ENCODE data around the gene CACNA2D1.
"Not testable (repeated sequence)": the region's sequence is repeated elsewhere in the genome, so short reads cannot be mapped to it uniquely, and the experiment has no call there.

The CACNA2D1 gene

DNA sequence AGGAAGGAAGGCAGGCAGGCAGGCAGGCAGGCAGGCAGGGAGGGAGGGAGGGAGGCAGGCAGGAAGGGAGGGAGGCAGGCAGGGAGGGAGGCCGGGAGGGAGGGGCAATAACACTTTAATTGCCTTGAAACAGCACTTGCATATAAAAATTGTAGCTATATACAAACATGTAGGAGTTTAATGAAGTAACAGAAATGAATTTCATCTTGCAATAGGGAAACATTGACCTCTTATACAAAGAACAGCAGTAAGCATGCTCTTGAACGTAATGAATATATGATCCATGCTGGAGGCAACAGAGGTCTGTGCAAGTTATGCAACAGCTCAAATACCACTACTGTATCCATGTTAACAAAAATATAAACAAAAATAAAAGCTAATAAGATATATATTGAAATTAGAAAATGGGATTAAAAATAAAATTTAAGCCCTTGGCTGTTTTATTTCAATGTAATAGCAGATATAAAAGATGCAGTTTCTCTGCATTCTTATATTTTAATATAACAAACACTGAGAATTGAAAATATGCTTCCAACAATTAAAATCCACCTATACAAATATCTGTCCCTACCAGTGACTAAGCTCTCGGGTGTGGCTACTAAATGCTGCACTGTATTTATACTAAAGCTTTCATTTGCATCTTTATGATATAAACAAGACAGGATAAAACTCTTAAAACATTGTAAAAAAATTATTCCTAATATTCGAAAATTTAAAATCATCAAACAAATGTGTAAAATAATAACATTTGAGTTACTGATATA is 50.3 kb downstream of the CACNA2D1 start:
- DNase-seq: no peak

GRCh38 chr7:82390936-82391335 is 52.6 kb downstream of the CACNA2D1 start:
- no peak for DNase-seq

DNA sequence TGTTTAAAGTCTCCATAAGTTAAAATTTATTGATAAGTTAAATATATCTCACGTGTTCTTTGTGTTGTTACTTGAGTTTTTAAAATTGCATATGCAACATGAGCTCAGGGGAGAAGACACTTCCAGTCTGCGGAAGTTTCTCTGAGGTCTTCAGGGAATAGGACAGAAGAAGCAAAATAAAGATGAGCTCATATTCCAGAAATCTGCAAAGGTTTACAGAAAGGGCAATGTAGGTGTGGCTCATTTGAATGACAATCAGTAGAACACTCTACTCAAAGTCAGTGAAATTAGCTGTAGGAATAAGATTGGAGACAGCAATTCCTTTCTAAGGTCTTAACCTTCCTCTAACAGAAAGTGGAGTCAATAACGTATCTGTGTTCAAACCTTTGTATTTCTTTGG is 53.7 kb downstream of the CACNA2D1 start:
- DNase-seq: no peak

DNA sequence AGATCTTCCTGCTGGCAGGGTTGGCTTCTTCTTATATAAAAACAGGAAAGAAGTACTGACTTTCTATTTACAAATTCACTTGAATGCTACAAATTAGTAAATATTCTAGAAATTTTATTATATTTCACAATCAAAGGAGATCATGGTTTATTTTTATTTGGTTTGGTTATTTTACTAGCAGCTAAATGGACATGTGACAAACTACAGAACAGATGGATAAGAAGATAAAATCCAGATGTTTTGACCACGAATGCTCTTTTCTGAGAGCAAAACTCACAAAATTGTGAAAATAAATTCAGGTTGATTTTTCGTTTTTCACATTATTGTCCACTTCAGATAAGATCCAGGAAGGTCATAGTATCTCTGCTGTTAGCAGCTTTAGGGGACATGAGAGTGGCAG is 55.4 kb downstream of the CACNA2D1 start:
- DNase-seq: no peak

DNA sequence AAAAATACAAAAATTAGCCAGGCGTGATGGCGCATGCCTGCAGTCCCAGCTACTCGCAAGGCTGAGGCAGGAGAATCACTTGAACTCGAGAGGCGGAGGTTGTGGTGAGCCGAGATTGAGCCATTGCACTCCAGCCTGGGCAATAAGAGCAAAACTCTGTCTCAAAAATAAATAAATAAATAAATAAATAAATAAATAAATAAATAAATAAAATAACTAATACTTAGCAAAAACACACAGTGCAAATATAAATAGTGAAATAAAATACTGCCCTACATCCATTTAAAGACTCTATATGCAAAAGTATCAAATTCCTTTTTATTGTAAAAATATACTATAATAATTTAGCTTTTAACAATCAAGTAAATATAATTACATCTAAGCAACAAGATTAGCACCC is 57.0 kb downstream of the CACNA2D1 start:
- DNase-seq: not testable (repeated sequence)

GRCh38 chr7:82384779-82385178 is 58.8 kb downstream of the CACNA2D1 start:
- DNase-seq: no peak

DNA sequence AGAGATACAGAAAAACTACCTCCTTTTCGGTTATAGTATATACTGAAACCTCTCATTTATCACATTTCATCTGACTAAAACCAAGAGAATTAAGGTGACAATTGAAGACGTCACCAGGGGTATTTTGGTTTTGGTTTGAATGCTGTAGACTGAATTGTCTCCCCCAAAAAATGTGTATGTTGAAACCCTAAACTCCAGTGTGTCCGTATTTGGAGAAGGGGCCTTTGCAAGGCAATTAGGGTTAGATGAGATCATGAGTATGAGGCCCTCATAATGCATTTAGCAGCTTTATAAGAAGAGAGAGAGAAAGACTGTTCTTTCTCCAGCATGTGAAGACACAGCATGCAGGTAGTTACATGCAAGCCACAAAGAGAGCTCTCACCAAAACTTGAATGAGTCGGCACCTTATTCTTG is 59.5 kb downstream of the CACNA2D1 start:
- no peak for DNase-seq

DNA sequence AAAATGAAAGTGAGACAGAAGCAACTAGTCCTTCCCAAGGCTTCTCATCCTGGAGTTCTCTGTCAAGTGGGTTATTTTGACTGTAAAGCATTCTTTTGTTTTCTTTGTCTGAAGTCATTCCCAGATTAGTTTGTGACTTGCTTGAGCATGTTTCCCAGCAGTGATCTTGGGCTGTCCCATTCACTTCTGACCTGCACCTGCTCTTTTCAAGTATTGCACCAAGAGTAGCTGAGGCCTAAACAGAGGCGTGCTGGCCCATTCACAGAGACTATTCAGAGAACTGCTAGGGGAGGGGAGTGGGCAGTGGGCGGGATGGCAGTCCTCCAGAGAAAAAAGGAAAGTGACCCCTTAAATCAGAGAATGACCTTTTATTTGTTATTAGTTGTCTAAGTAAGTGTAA is 61.3 kb downstream of the CACNA2D1 start:
- DNase-seq: no peak

GRCh38 chr7:82376739-82377138 is 66.8 kb downstream of the CACNA2D1 start:
- no peak for DNase-seq

DNA sequence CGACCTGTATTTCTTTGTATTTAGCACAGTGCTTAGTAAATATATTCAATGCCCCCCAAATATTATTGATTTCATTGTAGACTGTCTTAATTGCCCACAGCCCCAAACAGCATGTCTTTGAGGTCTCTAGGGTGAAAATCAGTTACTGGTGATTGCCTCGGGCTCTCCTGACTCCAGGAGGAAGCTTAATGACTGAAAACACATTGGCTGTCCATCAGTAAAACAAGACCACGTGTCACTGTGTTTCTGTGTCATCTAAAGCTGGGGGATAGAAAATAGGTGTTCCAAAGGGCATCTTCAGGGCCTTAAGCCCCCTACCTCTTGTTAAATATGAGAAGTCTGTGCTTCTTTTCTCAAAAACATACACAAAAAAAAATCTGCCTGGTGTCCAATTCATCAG is 67.9 kb downstream of the CACNA2D1 start:
- no peak for DNase-seq

DNA sequence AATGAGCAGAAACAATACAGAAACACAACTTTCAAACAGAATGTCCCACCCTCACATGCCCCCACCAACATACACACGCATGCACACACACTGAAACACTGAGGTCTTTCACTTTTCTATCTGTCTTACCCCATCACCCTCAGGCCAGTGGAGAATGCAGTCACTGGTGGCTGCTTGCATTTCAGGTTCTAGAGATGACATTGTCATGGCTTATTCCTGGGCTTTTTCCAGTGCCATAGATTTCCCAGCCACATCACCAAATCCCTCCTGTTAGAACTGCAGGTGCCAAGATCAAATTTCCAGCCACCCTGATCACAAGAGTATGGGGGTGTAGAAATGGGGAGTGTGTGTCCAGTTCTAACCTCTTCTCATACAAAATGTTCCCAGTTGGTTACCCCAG is 68.4 kb downstream of the CACNA2D1 start:
- no peak for DNase-seq

GRCh38 chr7:82373926-82374635 is 69.5 kb downstream of the CACNA2D1 start:
- no peak for DNase-seq

GRCh38 chr7:82364671-82365070 is 78.9 kb downstream of the CACNA2D1 start:
- DNase-seq: no peak

DNA sequence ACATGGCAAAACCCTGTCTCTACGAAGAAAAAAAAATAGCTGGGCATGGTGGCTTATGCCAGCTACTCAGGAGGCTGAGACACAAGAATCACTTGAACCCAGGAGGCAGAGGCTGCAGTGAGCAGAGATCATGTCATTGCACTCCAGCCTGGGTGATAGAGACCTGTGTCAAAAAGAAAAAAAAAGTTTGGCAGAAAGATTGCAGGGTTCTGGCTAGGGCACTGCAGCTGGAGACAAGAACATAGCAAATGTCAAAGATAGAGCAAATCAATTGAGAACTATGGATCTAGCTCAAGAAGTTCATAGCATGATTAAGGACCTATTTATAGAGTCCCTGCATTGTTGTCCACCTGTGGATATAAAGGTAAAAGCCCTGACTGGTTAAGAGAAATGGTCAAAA is 79.5 kb downstream of the CACNA2D1 start:
- no peak for DNase-seq

DNA sequence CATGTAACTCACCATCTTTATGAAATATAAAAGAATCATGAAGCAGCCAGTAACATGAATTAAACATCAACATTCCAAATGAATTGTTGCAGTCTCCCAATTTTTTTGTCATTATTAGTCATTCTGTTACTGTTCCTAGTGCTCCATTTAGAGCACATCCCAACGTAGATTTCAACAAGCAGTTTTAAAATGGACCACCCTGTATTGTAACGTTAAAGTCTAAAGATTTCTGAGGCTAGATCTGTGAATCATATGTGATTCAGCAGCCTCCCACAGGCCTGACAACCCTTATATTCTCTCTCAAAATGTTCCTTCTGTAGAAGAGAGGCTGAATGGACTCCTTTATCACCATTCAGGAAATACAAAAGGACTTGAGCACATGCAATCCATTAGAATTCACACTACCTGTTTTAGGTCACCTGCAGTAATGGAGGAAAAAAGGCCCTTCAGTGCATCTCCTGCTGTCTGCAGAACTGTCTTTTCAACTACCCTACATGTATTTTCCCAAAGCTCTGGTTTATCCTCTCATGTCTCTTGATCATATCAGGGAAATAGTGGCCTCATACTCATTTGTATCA is 81.4 kb downstream of the CACNA2D1 start:
- DNase-seq: no peak

DNA sequence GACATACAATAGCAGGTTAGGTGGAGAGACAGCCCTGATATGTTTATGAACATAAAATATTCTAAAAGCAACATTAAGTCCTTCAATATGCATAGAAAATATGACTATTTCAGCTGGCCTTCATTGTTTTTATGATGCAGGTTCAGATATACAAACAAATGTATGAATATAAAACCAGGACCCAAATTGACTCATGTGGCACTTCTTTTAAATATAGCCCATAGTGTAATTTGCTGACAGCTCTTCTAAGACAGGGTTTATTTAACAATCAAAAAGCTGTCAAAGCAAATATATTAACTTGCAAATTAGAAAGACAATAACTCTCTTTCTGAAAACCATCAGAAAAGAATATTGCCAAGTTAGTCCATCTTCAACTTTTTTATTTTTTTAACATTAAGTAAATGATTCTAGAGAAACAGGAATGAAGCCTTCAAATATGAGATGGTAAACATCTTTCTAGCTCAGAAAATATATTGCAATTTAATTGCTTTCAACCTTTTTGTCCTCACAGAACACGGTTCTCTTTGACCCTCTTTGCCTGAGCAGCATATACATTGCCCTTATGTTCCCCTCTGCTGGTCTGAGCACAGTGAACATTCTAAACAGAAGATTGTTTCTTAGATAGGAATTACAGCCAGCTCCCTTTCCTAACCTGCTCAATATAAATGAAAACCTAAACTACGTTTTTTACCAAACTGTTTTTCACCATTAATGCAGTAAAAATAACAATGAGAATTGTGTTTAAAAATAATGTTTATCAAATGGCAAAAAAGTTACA is 82.8 kb downstream of the CACNA2D1 start:
- DNase-seq: no peak

DNA sequence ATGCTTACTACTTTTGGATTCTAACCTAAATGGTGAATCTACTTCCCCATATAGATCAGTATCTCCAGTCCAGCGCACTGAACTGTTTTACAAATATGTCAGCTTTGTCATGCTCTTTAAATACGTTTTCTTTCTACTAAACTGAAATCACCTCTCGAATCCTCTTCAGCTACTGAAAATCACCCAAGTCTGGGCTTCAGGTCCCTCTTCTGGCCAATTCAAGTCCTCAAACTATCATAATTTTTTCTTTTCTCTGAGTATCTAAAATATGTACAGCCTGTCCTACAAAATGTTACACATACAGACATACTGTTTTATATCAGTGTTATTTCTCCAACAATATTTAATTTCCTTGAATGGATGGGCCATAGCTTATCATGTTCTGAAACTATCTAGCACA is 84.2 kb downstream of the CACNA2D1 start:
- no peak for DNase-seq

- no peak for DNase-seq
Measured at GRCh38 chr7:82358923-82359322, 84.7 kb downstream of the CACNA2D1 start.

DNA sequence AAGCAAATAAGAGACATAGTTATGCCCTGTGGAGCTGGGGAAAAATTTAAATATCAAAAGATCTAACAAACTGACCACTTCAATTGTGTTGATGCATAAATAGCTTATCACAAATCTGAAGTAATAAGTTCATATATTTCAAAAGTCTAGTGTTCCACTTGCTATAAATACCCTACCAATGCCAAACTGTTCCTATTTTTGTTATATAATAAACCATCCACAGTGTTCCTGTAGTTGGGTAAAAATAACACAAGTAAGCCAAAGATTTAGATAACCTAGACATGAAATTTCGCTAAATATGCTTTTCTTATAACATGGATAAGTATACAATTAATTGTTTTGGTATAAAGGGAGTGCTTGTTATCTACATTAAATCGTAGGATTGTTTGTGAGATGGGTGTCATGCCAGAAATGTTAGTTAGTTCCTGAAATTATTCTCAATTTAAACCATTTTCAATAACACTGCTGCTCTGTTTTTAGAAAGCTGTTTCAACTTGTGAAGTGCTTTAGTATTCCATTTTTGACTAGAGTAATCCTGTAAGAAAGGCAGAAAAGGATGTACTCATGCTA is 85.5 kb downstream of the CACNA2D1 start:
- DNase-seq: no peak

- no peak for DNase-seq
Measured at GRCh38 chr7:82348251-82348650, 95.3 kb downstream of the CACNA2D1 start.

DNA sequence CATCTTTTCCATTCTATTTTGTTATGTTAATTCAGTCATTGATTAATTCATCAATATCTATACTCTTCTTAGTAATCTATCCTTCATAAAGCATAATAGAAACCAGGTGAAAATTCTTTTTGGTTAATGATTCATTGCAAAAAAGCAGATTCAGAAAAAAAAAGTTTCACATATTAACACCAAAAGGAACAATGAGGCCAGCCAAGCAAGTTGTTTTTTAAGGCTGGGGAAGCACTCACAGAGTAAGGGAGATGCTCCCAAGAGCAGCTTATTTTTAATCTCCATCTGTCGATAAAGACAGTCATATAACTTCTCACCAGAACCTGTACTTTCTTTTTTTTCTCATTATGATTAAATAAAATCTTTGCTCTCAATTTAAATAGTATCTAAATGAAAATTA is 95.8 kb downstream of the CACNA2D1 start:
- DNase-seq: no peak

DNA sequence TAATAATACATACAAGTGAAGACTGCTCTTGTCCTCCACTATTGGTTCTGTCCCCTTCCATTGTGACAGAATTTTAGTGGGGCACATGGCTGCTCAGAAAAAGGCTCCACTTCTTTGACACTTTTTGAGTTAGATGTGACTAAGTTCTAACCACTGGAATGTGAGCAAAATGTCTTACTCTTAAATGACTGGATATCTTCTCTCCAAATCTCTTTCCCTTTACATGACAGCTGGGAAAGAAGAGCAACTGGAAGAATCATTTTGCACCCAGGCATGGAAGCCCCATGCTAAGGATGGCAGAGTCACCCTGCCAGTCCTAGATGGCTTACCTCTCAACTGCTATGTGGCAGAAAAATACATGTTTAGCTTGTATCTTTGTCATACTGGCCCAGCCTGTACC is 97.7 kb downstream of the CACNA2D1 start:
- DNase-seq: no peak

DNA sequence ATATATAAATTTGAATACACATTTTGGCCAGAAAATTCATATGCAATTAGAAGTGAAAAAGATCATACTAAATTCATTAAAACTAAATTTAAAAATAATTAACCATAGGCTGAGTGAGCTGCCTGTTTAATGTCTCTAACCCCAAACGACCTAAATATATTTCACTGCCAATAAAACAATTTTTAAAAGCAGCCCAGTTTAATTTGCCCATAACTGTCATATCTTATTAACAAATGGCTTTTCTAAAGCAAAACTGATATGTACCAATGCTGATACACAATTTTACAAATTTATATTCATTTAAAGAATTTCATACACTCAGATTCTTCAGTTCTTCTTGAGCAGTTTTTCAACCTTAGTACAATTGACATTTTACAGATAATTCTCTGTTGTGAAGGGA is 99.9 kb downstream of the CACNA2D1 start:
- DNase-seq: no peak
